NCI-H345 (cell line): ENCODE data around the gene EXOC3L1.

Source experiments
- DNase-seq: peaks from one replicate; lab custom pipeline; 2025; lab: John Stamatoyannopoulos, UW

The EXOC3L1 gene

DNA sequence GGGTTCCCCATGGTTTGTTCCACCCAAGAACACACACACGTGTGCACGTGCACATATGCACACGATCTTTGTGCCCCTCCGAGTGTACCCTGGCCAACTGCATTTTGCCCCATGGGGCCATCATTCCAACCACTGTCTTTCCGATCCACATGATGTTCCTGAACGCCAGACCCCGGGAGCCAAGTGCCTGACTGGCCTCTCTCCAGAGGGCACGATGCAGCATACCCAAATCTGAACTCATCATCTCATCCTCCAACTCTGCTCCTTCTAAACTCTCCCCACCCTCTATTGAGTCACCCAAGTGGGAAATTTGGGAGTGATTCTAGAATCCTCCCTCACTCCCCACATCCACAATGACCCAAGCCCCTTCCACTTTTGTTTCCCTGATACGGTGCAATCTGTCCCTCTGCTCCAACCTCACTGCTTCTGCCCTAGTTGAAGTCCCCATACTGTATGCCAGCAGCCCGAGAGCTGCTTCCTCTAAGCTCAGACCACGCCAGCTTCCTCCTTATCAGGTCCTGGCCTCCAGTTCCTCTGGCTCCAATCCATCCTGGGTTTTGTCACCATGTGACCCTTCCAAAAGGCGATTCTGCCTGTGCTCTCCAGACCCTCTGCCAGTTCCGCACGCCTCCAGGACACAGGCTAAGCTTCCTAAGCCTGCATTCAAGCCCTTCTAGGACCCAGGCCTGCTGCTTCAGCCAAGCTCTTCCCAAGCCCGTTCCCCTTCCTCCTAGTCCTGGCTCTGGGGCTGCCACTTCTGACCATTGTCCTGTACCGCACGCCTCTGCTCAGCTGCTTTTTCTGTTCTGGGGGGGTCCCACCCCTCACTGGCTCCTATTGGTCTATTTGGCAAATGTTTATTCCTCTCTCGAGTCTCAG is 26.9 kb upstream of the EXOC3L1 start:
- DNase-seq: no peak

DNA sequence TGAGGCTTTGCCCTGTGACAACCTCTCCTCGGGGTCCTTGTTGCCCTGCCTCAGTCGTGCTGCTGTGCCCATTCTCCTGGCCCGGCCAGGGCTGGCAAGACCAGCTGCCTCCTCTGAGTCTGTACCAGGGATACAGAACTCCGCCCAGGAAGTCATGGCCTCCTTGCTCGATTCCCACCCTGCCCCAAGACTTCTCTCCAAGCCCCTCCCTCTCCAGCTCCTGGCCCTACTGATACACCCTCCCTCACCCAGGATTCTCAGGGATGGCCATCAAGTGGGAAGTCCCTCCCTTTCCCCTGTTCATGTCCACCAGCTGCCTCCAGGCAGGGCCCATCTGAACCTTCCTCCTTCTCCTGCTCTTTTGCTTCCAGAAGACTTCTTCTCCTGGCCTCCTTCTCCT is 25.8 kb upstream of the EXOC3L1 start:
- DNase-seq: no peak

DNA sequence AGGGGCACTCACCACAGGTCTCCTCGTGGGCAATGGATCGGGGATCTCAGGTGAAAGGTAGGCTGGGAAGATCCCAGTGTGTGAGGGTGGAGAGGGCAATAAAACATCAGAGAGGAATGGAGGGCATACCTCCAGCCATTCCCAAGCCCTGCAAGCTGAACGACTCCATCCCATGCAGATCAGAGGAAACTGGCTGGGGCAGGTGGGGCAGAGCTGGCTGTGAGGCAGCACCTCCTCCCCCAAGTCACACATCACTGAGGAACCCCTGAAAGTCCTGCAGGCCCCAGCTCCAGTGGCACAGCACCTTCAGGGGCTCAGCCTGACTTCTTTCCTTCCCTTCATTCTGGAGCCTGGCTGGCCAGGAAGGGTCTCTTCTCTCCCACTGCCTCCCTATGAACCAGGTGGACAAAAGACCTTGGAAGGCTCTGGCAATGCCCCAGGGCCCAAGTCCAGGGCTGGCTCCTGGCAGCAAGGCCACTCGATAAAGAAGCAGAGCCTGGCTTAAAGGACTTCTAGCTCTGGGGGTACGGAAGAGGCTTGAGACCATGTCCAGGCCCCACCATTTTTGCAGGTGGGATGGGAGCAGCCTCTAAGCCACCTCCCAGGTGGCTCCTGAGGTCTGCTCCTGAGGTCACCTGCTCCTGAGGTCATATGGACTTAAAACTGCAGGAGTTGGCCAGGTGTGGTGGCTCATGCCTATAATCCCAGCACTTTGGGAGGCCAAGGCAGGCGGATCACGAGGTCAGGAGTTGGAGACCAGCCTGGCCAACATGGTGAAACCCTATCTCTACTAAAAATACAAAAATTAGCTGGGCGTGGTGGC is 23.5 kb upstream of the EXOC3L1 start:
- DNase-seq: no peak

GRCh38 chr16:67212766-67213165 is 22.8 kb upstream of the EXOC3L1 start:
- DNase-seq: no peak

GRCh38 chr16:67211674-67212073 is 21.7 kb upstream of the EXOC3L1 start:
- DNase-seq: no peak

DNA sequence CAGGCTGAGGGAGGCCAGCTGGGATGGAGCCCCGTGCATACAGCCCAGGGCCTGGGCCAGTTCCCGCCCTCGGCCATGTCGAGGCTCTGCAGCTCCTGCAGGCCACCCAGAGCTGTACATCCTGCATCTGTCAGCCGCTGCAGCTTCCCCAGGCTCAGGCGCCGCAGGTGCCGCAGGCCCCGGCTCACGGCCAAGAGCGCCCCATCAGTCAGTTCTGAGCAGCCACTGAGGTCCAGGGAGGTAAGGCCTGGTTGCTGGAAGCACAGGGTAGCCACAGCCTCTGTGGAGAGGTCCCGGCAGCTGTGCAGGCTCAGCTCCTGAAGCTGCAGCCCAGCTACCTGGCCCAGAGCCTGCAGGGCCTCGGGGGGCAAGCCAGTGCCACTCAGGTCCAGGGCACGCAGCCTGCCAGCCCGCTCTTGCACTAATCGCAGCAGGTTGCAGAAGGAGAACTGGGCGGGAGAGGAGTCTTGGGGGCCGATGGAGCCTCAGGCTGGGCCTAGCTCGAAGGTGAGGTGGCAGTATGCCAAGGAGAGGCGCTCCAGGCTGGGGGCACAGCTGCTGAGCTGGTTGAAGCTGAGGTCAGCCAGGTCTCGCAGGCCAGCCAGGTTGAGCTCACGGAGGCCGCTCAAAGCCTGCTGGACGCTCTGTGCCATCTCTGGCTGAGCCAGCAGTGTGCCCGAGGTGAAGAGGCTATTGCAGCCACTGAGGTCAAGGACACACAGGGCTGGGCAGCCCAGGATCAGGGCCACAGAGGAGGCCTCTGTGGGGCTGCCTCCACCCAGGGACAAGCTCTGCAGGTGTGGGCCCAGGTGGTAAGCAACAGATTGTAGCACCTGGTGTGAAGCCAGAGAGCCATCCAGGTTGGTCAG is 20.4 kb upstream of the EXOC3L1 start:
- no peak for DNase-seq

- DNase-seq: no peak
Measured at GRCh38 chr16:67209565-67209964, 19.6 kb upstream of the EXOC3L1 start.

DNA sequence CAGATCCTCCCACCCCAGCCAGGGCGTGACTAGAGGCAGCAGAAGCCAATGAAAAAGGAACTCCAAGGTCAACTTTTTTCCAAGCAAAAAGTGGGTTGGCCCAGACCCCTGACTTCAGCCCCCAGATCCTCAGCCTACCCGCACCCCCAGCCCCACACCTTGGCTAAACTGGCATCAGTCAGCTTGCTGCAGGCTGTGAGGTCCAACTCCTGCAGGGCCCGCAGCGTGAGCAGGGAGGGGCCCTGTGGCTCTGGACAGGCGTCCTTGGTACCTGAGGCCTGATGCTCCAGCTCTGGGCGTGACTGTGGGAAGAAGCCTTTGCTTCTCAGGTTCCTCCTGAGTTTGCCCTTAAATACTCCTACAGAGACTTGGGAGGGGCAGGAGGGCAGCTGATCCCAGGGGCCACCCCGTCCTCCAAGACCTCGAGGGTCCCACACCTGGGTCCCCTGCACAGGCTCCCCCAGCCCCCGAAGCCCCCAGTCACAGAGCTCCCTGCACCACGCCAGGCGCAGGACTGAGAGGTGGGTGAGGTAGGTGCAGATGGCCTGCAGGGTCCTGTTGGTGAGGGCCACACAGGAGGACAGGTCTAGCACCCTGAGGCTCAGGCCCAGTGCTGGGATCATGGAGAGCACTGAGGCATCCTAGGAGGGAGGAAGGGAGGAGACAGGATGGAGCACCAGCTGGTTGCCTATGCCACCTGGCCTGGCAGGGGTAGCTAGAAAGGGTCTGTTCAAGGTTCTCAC is 18.4 kb upstream of the EXOC3L1 start:
- DNase-seq: no peak

GRCh38 chr16:67207249-67208091 is 17.5 kb upstream of the EXOC3L1 start:
- DNase-seq: no peak

GRCh38 chr16:67206838-67207248 is 16.9 kb upstream of the EXOC3L1 start:
- DNase-seq: no peak

- DNase-seq: no peak
Measured at GRCh38 chr16:67206129-67206837, 16.3 kb upstream of the EXOC3L1 start.

- no peak for DNase-seq
Measured at GRCh38 chr16:67204076-67204475, 14.1 kb upstream of the EXOC3L1 start.

DNA sequence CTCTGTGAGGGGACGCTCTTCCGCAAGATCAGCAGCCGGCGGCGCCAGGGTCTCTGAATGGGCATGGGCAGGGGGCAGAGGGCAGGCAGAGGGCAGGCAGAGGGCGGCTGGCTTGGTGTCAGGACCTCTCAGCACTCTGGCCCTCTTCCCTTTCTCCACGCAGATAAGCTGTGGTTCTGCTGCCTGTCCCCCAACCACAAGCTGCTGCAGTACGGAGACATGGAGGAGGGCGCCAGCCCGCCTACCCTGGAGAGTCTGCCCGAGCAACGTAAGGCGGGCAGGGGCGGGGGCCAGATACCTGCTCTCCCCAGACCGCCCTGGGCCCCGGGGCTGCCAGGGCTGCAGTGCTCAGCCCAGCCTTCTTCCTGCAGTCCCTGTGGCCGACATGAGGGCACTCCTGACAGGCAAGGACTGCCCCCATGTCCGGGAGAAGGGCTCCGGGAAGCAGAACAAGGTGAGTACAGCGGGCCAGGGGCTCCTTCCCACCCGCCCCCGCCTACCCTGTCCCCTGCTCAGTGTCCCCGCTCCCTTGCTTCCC is 13.1 kb upstream of the EXOC3L1 start:
- DNase-seq: no peak

- no peak for DNase-seq
Measured at GRCh38 chr16:67202426-67202825, 12.5 kb upstream of the EXOC3L1 start.

- no peak for DNase-seq
Measured at GRCh38 chr16:67201411-67202345, 11.7 kb upstream of the EXOC3L1 start.

DNA sequence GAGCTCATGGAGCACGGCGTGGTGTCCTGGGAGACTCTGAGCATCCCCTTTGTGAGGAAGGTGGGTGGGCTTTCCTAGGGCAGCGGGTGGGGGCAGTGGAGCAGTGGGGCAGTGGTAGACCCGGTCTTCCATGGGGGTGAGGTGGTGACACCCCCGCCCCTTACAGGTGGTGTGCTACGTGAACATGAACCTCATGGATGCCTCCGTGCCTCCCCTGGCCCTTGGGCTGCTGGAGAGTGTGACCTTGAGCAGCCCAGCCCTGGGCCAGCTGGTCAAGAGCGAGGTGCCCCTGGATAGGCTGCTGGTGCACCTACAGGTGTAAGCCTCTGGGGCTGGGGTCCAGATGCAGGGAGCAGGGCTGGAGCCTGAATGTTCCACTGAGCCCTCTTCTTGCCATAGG is 10.6 kb upstream of the EXOC3L1 start:
- no peak for DNase-seq

DNA sequence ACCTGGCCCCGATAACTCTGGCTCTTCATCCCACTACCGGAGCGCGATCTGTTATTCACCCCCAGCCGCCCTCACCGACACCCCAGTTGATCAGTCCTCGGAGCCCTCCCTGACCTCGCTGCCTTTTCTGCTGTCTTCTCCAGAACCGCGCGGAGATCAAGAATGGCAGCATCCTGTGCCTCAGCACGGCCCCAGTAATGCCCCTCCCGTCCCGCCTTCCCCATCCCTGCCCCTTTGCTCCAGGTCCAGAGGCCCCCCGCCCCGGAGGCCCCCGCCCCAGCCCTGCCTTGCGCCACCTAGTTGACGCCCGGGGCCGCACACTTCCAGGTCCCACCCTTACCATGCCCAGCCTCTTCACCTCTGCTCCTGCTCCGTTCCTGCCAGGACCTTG is 9.9 kb upstream of the EXOC3L1 start:
- peak; percentile 36 for DNase-seq

DNA sequence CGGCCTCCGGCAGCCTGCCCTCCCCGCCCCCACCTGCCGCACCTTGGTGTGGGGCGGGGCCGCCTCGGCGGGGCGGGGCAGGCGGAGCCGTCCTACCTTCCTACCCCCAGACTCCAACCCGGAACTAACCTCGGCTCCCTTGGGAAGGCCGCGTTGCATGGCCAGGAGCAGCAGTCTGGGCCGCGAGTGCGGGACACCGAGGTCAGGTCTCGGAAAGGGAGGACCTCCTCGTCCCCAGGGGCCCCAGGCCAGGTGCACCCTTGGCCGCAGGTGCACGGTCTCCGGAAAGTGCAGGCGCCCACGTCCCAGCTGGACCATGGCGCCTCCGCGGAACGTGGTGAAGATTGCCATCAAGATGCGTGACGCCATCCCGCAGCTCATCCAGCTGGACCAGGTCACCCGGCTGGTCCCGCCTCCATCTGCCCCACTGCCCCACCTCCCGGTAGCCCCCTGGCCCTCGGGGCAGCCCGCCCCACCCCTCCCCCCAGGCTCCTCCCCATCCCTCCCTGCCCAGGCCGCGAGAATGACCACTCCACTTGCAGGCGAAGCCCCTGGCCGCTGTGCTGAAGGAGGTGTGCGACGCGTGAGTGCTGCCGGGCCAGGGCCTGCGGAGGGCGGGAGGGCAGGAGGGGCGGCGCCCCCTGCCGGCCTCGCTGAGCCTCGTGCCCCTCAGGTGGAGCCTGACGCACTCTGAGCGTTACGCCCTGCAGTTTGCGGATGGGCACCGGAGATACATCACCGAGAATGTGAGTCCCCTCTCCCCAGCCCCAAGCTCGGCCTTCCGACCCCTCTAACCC is 9.3 kb upstream of the EXOC3L1 start, which contains the start of gene ELMO3:
Gene ELMO3 (plus strand): TSS at position 121 of the 797 bp plus-strand sequence. CDS start 196 bp downstream, at position 317.
- peak; percentile 68 for DNase-seq
